HepG2 (cell line): ENCODE results near the gene CYSTM1. TPM values are rescaled to one million over a fixed set of nuclear protein-coding genes. Genes with fewer than 3 reads are reported as not detected.
A peak's percentile ranks its signal among the peaks of the same experiment; 100 is the strongest.

Experiments used
- ATAC-seq: fragments of 200-7000 bp; cut with Tn5 transposase; 3 replicates; pipeline ENCODE4 v1.9.1; 2020; ENCODE audit warnings: mild to moderate bottlenecking, moderate library complexity
- BruUV-seq: library from RNA; stranded (reverse); fragments of 400-500 nt; replicated peaks from 2 replicates; lab custom pipeline; 2021; lab: Mats Ljungman, UMichigan
- CTCF ChIA-PET: fragments of 300-600 bp; formaldehyde crosslinking; extraction: SDS; loops from one replicate; lab custom pipeline; 2021; ENCODE audit warnings: low total read pairs, inconsistent platforms, low intra/inter-chr PET ratio; lab: Yijun Ruan, JAX
- POLR2A ChIA-PET: fragments of 350-600 bp; sonication (Branson Sonifier 250); formaldehyde crosslinking; loops from one replicate; lab custom pipeline; 2020; ENCODE audit warnings: antibody characterized with exemption, inconsistent platforms; lab: Yijun Ruan, JAX
- DNase-seq: peaks from one replicate; pipeline ENCODE4 v3.0.0-alpha.2; 2015; ENCODE audit warnings: low spot score
- FAIRE-seq: peaks from 3 replicates; lab custom pipeline; 2011; peaks lifted over from hg19 to GRCh38; lab: Jason Lieb, UNC
- H2AFZ ChIP-seq: one replicate; pipeline ENCODE4 v1.6.1; 2011; ENCODE audit warnings: low read length, inconsistent platforms
- H3K27ac ChIP-seq: fragments of 300-600 bp; 3 replicates; pipeline ENCODE4 v1.8.0; 2011; ENCODE audit warnings: mixed run types, mild to moderate bottlenecking, mixed read lengths, low read length, inconsistent platforms; ENCODE audit not compliant: insufficient read depth; ENCODE audit errors: extremely low read length
- H3K27me3 ChIP-seq, 2 experiments: fragments of 200-600 bp in 1 of 2; 2 replicates in 1 of 2; 3 replicates in 1 of 2; pipeline versions ENCODE4 v1.6.0 to v1.8.0; 2011; ENCODE audit warnings: low read length in 2 of 2, mild to moderate bottlenecking in 2 of 2, moderate library complexity in 2 of 2, inconsistent platforms in 1 of 2; ENCODE audit not compliant: insufficient read depth in 2 of 2, control insufficient read depth in 1 of 2
- H3K36me3 ChIP-seq, 2 experiments: fragments of 200-600 bp in 1 of 2; replicated peaks in 1 of 2; 2 replicates in 1 of 2; 3 replicates in 1 of 2; pipeline versions ENCODE4 v1.5.1 to v1.8.0; 2011; ENCODE audit warnings: low read length in 2 of 2, inconsistent platforms in 1 of 2; ENCODE audit not compliant: insufficient read depth in 2 of 2, control insufficient read depth in 1 of 2
- H3K4me1 ChIP-seq: 2 replicates; pipeline ENCODE4 v1.5.1; 2012; ENCODE audit warnings: low read length, inconsistent platforms; ENCODE audit not compliant: insufficient read depth
- H3K4me2 ChIP-seq: 2 replicates; pipeline ENCODE4 v1.6.0; 2011; ENCODE audit warnings: low read depth, low read length, inconsistent platforms
- H3K4me3 ChIP-seq, 3 experiments: fragments of 200-600 bp in 1 of 3; sonication (generic), shearing (Covaris generic) in 1 of 3; replicated peaks in 1 of 3; 2 replicates each; pipeline ENCODE4 v1.5.1; 2011 to 2016; ENCODE audit warnings: low read length in 3 of 3, inconsistent platforms in 2 of 3, low read depth in 2 of 3, mild to moderate bottlenecking in 2 of 3, control low read depth in 1 of 3, mixed read lengths in 1 of 3; ENCODE audit not compliant: insufficient read depth in 1 of 3
- H3K79me2 ChIP-seq: one replicate; pipeline ENCODE4 v1.6.1; 2011; ENCODE audit warnings: low read length, inconsistent platforms; ENCODE audit not compliant: insufficient read depth
- H3K9ac ChIP-seq: 2 replicates; pipeline ENCODE4 v1.6.0; 2011; ENCODE audit warnings: mild to moderate bottlenecking, low read depth, low read length, inconsistent platforms; ENCODE audit not compliant: insufficient read depth
- H3K9me3 ChIP-seq: 2 replicates; pipeline ENCODE4 v1.5.1; 2012; ENCODE audit warnings: mild to moderate bottlenecking, low read length
- H4K20me1 ChIP-seq: 2 replicates; pipeline ENCODE4 v1.6.0; 2011; ENCODE audit warnings: inconsistent platforms, mild to moderate bottlenecking, low read length, moderate library complexity; ENCODE audit not compliant: insufficient read depth
- AGO2 ChIP-seq: fragments of 200-400 bp; formaldehyde crosslinking; optimal IDR thresholded peaks from 2 replicates; pipeline ENCODE3; 2017; ENCODE audit warnings: mild to moderate bottlenecking, low read depth, low read length, moderate library complexity
- CAMTA2 ChIP-seq: sonication (generic); formaldehyde crosslinking; IDR thresholded peaks from 2 replicates; pipeline ENCODE4 v1.4.0; 2020; ENCODE audit warnings: mild to moderate bottlenecking, missing genetic modification reagents, borderline replicate concordance
- DNMT1 ChIP-seq: sonication (generic); formaldehyde crosslinking; IDR thresholded peaks from 2 replicates; pipeline ENCODE4 v1.5.1; 2020; ENCODE audit warnings: mild to moderate bottlenecking, missing genetic modification reagents
- MLXIP ChIP-seq: sonication (generic); formaldehyde crosslinking; IDR thresholded peaks from 2 replicates; pipeline ENCODE4 v1.9.0; 2021; ENCODE audit warnings: missing genetic modification reagents, borderline replicate concordance
- ZFP41 ChIP-seq: sonication (generic); formaldehyde crosslinking; IDR thresholded peaks from 2 replicates; pipeline ENCODE4 v1.4.0; 2020; ENCODE audit warnings: mild to moderate bottlenecking, missing genetic modification reagents, borderline replicate concordance
- WGBS: methylation state at CpG from one replicate; pipeline ENCODE4 v1.1.6; 2017; ENCODE audit warnings: low lambda C conversion rate; 5-methylcytosine and 5-hydroxymethylcytosine counted together
- in situ Hi-C: cut with HindIII; loops from 2 replicates; pipeline ENCODE4 v1.10.0; 2017; ENCODE audit warnings: low pct_unique_long_range_greater_than_20kb; ENCODE audit not compliant: extremely low pct_ligation_motif_present
- intact Hi-C: fragments of 100-400 bp; cut with micrococcal nuclease; formaldehyde crosslinking; loops from one replicate; pipeline ENCODE4 v1.10.0; 2022; ENCODE audit not compliant: unreplicated experiment
- polyA plus RNA-seq, 8 experiments: library from polyadenylated mRNA; depleted of rRNA in 3 of 8; stranded (reverse) in 7 of 8; unstranded in 1 of 8; fragments of >200 nt; fragmentation: Illumina TruSeq in 4 of 8; extraction: Trizol in 4 of 8; gene quantifications; 2 replicates each; pipeline versions ENCODE4 v1.2.1 to v1.2.3, GENCODE V29; 2011 to 2016; ENCODE audit warnings: low read depth in 4 of 8, missing spikeins in 1 of 8, mixed read lengths in 1 of 8; ENCODE audit not compliant: insufficient read depth in 1 of 8
- total RNA-seq, 5 experiments: library from RNA; depleted of rRNA; stranded (reverse); fragments of >200 nt; fragmentation: Illumina TruSeq; extraction: Trizol; gene quantifications; 2 replicates each; pipeline ENCODE4 v1.2.3, GENCODE V29; 2016; ENCODE audit warnings: low read depth in 1 of 5
- TF ChIP-seq, protein P1 (sequence below): sonication (generic); formaldehyde crosslinking; IDR thresholded peaks from 2 replicates; pipeline ENCODE4 v1.5.0; 2020; ENCODE audit warnings: missing genetic modification reagents

CYSTM1 gene
- total and polyA plus RNA-seq, 2 of the 13 experiments (the other 11 are each of a cell fraction or from before 2014, with no cell fraction given) = 40.0 to 73.4 TPM

- H3K4me3 ChIP-seq = peak overlapping the region in 1 of 3 experiments; percentile 69; a peak in 1 of 6 replicates
- no peak for TF ChIP-seq ZFP41 (CRISPR knock-in tag)
- peak; percentile 2 for TF ChIP-seq AGO2
- no peak overlapping the region for H2AFZ ChIP-seq
- DNase-seq (no peak), FAIRE-seq (no peak), ATAC-seq (no peak)
- H4K20me1 ChIP-seq = peaks cover 19% of the 10 kb centered on the region
- WGBS = 84% methylated on average over 14 of the region's 14 CpGs
- ChIA-PET CTCF (interaction anchor here (2.6 to 4.7 kb wide), 2 partner anchors 10 to 73 kb away, joined by 20 to 37 read pairs; no protein-coding TSS in a partner anchor), POLR2A (interaction anchor here (1.1 kb wide), 1 partner anchor 32 kb away, joined by 3 read pairs; no protein-coding TSS in a partner anchor)
- H3K79me2 ChIP-seq = no peaks in the 10 kb centered on the region
- in situ Hi-C loops (loop anchor here (5.0 kb wide), 1 partner anchor 359 kb away; no protein-coding TSS in a partner anchor), intact Hi-C loops (no loop called here)
- H3K9me3 ChIP-seq = no peaks in the 10 kb centered on the region
- no peak overlapping the region for H3K9ac ChIP-seq
- H3K4me1 ChIP-seq = peaks cover 50% of the 10 kb centered on the region
- H3K27ac ChIP-seq = no peak overlapping the region
- H3K36me3 ChIP-seq = no peaks in the 10 kb centered on the region
- peaks cover 1 to 5% of the 10 kb centered on the region in 2 experiments; a peak in 1 of 5 replicates for H3K27me3 ChIP-seq
- no TSS peak for BruUV-seq
- H3K4me2 ChIP-seq = no peak overlapping the region
Observed at GRCh38 chr5:140146523-140146842, 28.5 kb upstream of the CYSTM1 start.

GRCh38 chr5:140147460-140147859 lies 27.5 kb upstream of the CYSTM1 start:
- no TSS peak for BruUV-seq
- in situ Hi-C loops = loop anchor here (5.0 kb wide), 1 partner anchor 360 kb away; no protein-coding TSS in a partner anchor

More at GRCh38 chr5:140147460-140147859, 27.5 kb upstream of the CYSTM1 start:
- no CpG with 5 or more reads among the region's 1 CpG for WGBS
- ChIA-PET CTCF (interaction anchor here (2.6 kb wide), 1 partner anchor 9 kb away, joined by 20 read pairs; no protein-coding TSS in a partner anchor), POLR2A (no interaction called here)
- Histone ChIP-seq H3K9ac (no peak overlapping the region), H3K4me2 (no peak overlapping the region), H3K9me3 (no peaks in the 10 kb centered on the region), H2AFZ (no peak overlapping the region), H3K4me3 (no peak overlapping the region), H3K27me3 (peaks cover 1 to 5% of the 10 kb centered on the region in 2 experiments; a peak in 1 of 5 replicates), H3K27ac (no peak overlapping the region), H3K4me1 (peaks cover 47% of the 10 kb centered on the region)
- no peak for ATAC-seq
- FAIRE-seq = no peak
- TF ChIP-seq MLXIP (CRISPR knock-in tag) (no peak), DNMT1 (CRISPR knock-in tag) (no peak), CAMTA2 (CRISPR knock-in tag) (no peak)
- TF ChIP-seq, protein P1, sequence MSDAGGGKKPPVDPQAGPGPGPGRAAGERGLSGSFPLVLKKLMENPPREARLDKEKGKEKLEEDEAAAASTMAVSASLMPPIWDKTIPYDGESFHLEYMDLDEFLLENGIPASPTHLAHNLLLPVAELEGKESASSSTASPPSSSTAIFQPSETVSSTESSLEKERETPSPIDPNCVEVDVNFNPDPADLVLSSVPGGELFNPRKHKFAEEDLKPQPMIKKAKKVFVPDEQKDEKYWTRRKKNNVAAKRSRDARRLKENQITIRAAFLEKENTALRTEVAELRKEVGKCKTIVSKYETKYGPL (CRISPR knock-in tag) = no peak
- TF ChIP-seq, all 625 proteins: peak for 0
- no peak for DNase-seq
- intact Hi-C loops = no loop called here
- H4K20me1 ChIP-seq = peaks cover 14% of the 10 kb centered on the region
- H3K79me2 ChIP-seq = no peaks in the 10 kb centered on the region
- no peaks in the 10 kb centered on the region for H3K36me3 ChIP-seq
